ENCODE measurements around the gene STARD13. TPM values are rescaled to one million over a fixed set of nuclear protein-coding genes. Genes with fewer than 3 reads are reported as not detected.

Gene STARD13
- total RNA-seq, 1 experiment from 2014 or later, result 26.6 TPM

GRCh38 chr13:33072759-33073158 lies 212.8 kb downstream of the STARD13 start:
- ChIA-PET CTCF (no interaction called here), POLR2A (ENCODE audit: unreplicated experiment) (no interaction called here)
- H3K27me3 ChIP-seq (ENCODE audit: low read length), result no peaks in the 10 kb centered on the region
- no peaks in the 10 kb centered on the region for H3K9me3 ChIP-seq (ENCODE audit: low read length)
- peaks cover 12% of the 10 kb centered on the region for H3K4me1 ChIP-seq (ENCODE audit: insufficient read depth, low read length)
- H3K4me3 ChIP-seq (ENCODE audit: low read length), result no peak overlapping the region
- H3F3A ChIP-seq (ENCODE audit: low read length, unreplicated experiment), result no peaks in the 10 kb centered on the region
- no peak overlapping the region for H3K4me2 ChIP-seq (ENCODE audit: low read length)
- no peaks in the 10 kb centered on the region for H3K79me2 ChIP-seq (ENCODE audit: low read length)
- no peaks in the 10 kb centered on the region for H3K9me2 ChIP-seq (replicated peaks; ENCODE audit: low read length)
- ATAC-seq, result no peak
- DNase-seq, result no peak
- H2AFZ ChIP-seq (ENCODE audit: low read length), result no peak overlapping the region
- intact Hi-C loops (cut with micrococcal nuclease), result no loop called here
- BruUV-seq (replicated peaks), result no TSS peak
- H3K27ac ChIP-seq (ENCODE audit: low read length), result no peak overlapping the region
- no peaks in the 10 kb centered on the region for H4K20me1 ChIP-seq (ENCODE audit: low read length)
- H3K36me3 ChIP-seq (ENCODE audit: low read depth, low read length), result no peaks in the 10 kb centered on the region
- H3K9ac ChIP-seq (ENCODE audit: low read length), result no peak overlapping the region
- TF ChIP-seq EZH2 (IDR thresholded peaks at IDR 0.05; ENCODE audit: low read length, unreplicated experiment) (no peak), CTCF (conservative IDR thresholded peaks at IDR 0.05; ENCODE audit: low read depth, low read length) (no peak), EZH2phosphoT487 (IDR thresholded peaks at IDR 0.05; ENCODE audit: borderline replicate concordance, low read length) (no peak)

- H3K4me3 ChIP-seq (ENCODE audit: low read length), result no peak overlapping the region
- no peak overlapping the region for H2AFZ ChIP-seq (ENCODE audit: low read length)
- ATAC-seq (no peak), DNase-seq (no peak)
- no peaks in the 10 kb centered on the region for H3F3A ChIP-seq (ENCODE audit: low read length, unreplicated experiment)
- no peak overlapping the region for H3K9ac ChIP-seq (ENCODE audit: low read length)
- ChIA-PET CTCF (no interaction called here), POLR2A (ENCODE audit: unreplicated experiment) (no interaction called here)
- H3K4me2 ChIP-seq (ENCODE audit: low read length), result no peak overlapping the region
- no peaks in the 10 kb centered on the region for H3K9me3 ChIP-seq (ENCODE audit: low read length)
- no TSS peak for BruUV-seq (replicated peaks)
- H3K79me2 ChIP-seq (ENCODE audit: low read length), result no peaks in the 10 kb centered on the region
- H4K20me1 ChIP-seq (ENCODE audit: low read length), result no peaks in the 10 kb centered on the region
- H3K36me3 ChIP-seq (ENCODE audit: low read depth, low read length), result no peaks in the 10 kb centered on the region
- peaks cover 12% of the 10 kb centered on the region for H3K4me1 ChIP-seq (ENCODE audit: insufficient read depth, low read length)
- intact Hi-C loops (cut with micrococcal nuclease), result no loop called here
- H3K9me2 ChIP-seq (replicated peaks; ENCODE audit: low read length), result no peaks in the 10 kb centered on the region
- no peaks in the 10 kb centered on the region for H3K27me3 ChIP-seq (ENCODE audit: low read length)
- TF ChIP-seq EZH2 (IDR thresholded peaks at IDR 0.05; ENCODE audit: low read length, unreplicated experiment) (no peak), CTCF (conservative IDR thresholded peaks at IDR 0.05; ENCODE audit: low read depth, low read length) (no peak), EZH2phosphoT487 (IDR thresholded peaks at IDR 0.05; ENCODE audit: borderline replicate concordance, low read length) (no peak)
- no peak overlapping the region for H3K27ac ChIP-seq (ENCODE audit: low read length)
Observed at GRCh38 chr13:33072282-33072681, 213.3 kb downstream of the STARD13 start.

GRCh38 chr13:33070713-33071112 lies 214.8 kb downstream of the STARD13 start:
- Histone ChIP-seq H3K4me1 (ENCODE audit: insufficient read depth, low read length) (peaks cover 12% of the 10 kb centered on the region), H2AFZ (ENCODE audit: low read length) (no peak overlapping the region), H3K27ac (ENCODE audit: low read length) (0 out of 2 replicates have a peak overlapping the region, but pooled peaks have one; percentile 23), H3K4me2 (ENCODE audit: low read length) (peak overlapping the region; percentile 44), H3K9ac (ENCODE audit: low read length) (no peak overlapping the region), H3K27me3 (ENCODE audit: low read length) (no peaks in the 10 kb centered on the region), H3K79me2 (ENCODE audit: low read length) (no peaks in the 10 kb centered on the region), H4K20me1 (ENCODE audit: low read length) (no peaks in the 10 kb centered on the region), H3K9me3 (ENCODE audit: low read length) (no peaks in the 10 kb centered on the region), H3K4me3 (ENCODE audit: low read length) (no peak overlapping the region), H3K9me2 (replicated peaks; ENCODE audit: low read length) (no peaks in the 10 kb centered on the region), H3K36me3 (ENCODE audit: low read depth, low read length) (no peaks in the 10 kb centered on the region), H3F3A (ENCODE audit: low read length, unreplicated experiment) (no peaks in the 10 kb centered on the region)
- DNase-seq (peak; percentile 64), ATAC-seq (peak; percentile 88)
- intact Hi-C loops (cut with micrococcal nuclease), result no loop called here
- ChIA-PET POLR2A (ENCODE audit: unreplicated experiment) (no interaction called here), CTCF (no interaction called here)
- no TSS peak for BruUV-seq (replicated peaks)
- TF ChIP-seq EZH2phosphoT487 (IDR thresholded peaks at IDR 0.05; ENCODE audit: borderline replicate concordance, low read length), result no peak
- no peak for TF ChIP-seq EZH2 (IDR thresholded peaks at IDR 0.05; ENCODE audit: low read length, unreplicated experiment)
- TF ChIP-seq CTCF (conservative IDR thresholded peaks at IDR 0.05; ENCODE audit: low read depth, low read length), result no peak
